Inferior parietal cortex (tissue), 1 donor: ENCODE measurements around the gene HOMER2.
"Not testable (repeated sequence)": the region's sequence is repeated elsewhere in the genome, so short reads cannot be mapped to it uniquely, and the experiment has no call there.

Experiments used
- DNase-seq: peaks from one replicate; pipeline ENCODE4 v3.0.0-alpha.2; 2016; ENCODE audit errors: extremely low spot score

Gene HOMER2

DNA sequence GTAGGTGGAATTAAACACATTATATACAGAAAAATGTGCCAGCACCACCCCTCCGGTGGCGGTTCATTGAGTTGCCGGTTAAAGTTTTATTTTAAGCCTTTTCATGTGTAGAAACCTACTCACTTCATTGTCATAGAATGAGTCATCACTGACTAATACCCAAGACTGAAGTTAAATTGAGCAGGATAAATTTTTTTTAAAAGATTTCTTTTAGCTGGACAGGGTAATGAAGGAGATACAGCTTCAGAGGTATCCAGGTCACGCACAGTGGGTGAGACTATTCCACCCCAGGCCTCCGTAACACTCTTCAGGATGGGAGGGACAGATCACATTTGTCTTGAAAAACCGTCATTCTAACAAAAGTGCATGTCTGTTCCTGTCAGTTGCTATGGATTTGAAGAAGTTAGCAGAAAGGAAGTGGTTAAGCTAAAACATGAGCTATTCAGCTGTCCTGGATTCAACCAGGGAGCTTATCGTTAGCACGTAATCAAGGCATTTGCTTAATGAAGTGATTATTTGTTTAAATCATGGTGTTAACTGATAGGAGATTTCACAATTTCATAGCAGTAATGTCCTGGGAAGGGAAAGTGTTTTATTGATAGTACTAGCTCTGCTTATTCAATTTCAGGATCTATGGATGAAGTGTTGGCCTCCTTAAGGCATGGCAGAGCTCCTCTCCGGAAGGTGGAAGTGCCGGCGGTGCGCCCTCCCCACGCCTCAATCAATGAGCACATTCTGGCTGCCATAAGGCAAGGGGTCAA is 119.7 kb downstream of the HOMER2 start:
- no peak for DNase-seq

- DNase-seq = no peak
Observed at GRCh38 chr15:82831894-82832600, 120.5 kb downstream of the HOMER2 start.

GRCh38 chr15:82830427-82831173 is 121.9 kb downstream of the HOMER2 start:
- DNase-seq = no peak

- DNase-seq = no peak
Observed at GRCh38 chr15:82829234-82829633, 123.3 kb downstream of the HOMER2 start.

DNA sequence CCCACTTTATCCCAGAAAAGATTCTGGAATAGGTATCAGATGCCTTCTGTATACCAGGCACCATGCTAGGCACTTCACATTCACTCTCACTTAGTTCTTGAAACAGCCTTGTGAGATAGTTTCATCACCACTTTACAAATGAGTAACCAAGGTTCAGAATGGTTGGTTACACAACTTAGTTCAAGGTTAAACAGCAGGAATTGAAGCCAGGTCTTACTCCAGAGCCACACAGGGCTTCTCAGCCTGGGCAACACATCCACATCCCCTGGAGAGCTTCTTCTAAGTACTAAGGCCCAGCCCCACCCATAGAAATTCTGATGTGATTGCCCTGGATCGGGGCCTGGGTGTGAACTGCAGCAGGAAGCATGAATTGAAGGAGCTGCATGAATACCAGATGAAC is 124.4 kb downstream of the HOMER2 start:
- no peak for DNase-seq

DNA sequence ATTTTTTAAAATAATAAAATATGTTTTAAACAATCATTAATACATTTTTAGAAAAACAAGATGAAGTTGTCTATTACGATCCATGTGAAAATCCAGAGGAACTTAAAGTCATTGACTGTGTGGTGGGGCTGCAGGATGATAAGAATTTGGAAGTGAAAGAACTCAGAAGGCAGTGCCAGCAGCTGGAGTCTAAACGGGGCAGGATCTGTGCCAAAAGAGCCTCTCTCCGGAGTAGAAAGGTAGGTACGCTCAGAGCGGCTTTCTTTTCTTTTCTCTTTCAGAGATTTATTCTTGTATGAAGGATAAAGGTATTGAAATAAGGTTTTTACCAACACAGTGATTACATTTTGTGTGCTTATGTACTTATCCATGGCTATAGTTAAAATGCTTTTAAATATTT is 129.5 kb downstream of the HOMER2 start:
- no peak for DNase-seq

DNA sequence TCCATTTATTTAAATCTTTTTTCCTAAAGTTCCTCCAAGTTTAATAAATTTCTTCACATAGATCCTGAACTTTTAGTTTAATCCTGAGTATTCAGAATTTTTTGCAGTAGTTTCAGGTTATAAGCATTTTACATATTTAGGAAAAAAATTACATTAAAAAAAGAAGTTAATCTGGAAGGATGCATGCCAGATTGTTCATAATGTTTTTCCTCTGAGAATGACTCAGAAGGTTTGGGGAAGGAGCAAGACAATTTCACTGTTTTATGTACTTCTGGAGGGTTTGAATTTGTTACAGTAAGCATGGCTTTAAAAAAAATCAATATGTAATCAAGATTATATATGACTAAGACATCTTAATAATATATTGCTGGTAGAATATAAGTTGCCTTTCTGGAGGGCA is 130.7 kb downstream of the HOMER2 start:
- DNase-seq = not testable (repeated sequence)

GRCh38 chr15:82821396-82821795 is 131.1 kb downstream of the HOMER2 start:
- not testable (repeated sequence) for DNase-seq

- DNase-seq = no peak
Observed at GRCh38 chr15:82820128-82820527, 132.4 kb downstream of the HOMER2 start.

DNA sequence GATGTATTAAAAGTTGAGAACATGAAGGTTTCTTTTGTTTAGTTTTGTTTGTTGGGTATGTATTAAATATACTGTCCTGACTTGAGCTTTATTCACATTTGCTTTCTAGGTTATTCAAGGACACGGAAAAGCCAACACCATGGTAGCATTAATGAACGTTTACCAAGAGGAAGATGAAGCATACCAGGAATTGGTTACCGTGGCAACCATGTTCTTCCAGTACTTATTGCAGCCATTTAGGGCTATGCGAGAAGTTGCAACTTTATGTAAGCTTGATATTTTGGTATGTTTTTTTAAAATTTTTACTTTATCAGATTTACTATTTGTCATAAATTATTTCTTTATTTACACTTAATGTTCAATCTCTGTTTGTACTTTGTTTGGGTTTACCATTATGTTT is 139.5 kb downstream of the HOMER2 start:
- DNase-seq = no peak

- DNase-seq = no peak
Observed at GRCh38 chr15:82810890-82811426, 141.6 kb downstream of the HOMER2 start.

GRCh38 chr15:82810061-82810889 is 142.2 kb downstream of the HOMER2 start:
- peak; percentile 29 for DNase-seq

- DNase-seq = peak; percentile 99
Observed at GRCh38 chr15:82809308-82810060, 143.0 kb downstream of the HOMER2 start, which contains the start of gene WHAMM. Gene WHAMM (plus strand): TSS chr15:82809628. CDS start chr15:82809727, 99 bp downstream.

- DNase-seq = no peak
Observed at GRCh38 chr15:82808634-82809041, 143.9 kb downstream of the HOMER2 start.

- DNase-seq = no peak
Observed at GRCh38 chr15:82807920-82808633, 144.4 kb downstream of the HOMER2 start.

DNA sequence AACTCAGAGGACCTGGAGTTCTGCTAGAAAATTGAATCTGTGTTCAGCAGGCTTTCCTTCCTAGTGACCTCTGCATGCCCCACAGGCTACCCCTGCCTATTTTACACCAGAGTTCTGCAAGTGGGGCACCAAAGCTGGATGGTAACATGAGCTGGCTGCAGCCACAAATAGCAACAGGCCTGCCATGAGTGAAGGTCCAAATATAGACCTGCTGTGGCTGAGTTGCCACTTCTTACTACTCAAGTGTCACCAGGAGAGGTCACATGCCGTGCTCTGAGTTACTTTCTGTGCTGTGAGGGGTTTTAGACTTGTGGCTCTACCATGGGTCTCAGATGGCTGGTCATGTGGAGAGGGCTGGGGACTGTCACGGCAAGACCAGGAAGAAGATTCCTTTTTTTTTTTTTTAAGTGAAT is 146.5 kb downstream of the HOMER2 start, which contains the start of gene FSD2:
Gene FSD2 (minus strand): TSS at position 76 of the 413 bp plus-strand sequence. CDS start 18,679 bp downstream, outside the sequence.
- no peak for DNase-seq

GRCh38 chr15:82804575-82804949 is 148.0 kb downstream of the HOMER2 start:
- DNase-seq = no peak

- DNase-seq = no peak
Observed at GRCh38 chr15:82803793-82804574, 148.5 kb downstream of the HOMER2 start.

GRCh38 chr15:82802497-82802896 is 150.0 kb downstream of the HOMER2 start:
- DNase-seq = peak; percentile 11
